HepG2 (cell line): ENCODE results near the gene SLC25A45. TPM values are rescaled to one million over a fixed set of nuclear protein-coding genes. Genes with fewer than 3 reads are reported as not detected.

Experiments
- AKAP8 ChIP-seq: sonication (generic); formaldehyde crosslinking; IDR thresholded peaks from 2 replicates; pipeline ENCODE4 v1.5.1; 2020; ENCODE audit warnings: mild to moderate bottlenecking, missing genetic modification reagents
- CHCHD3 ChIP-seq: sonication (generic); formaldehyde crosslinking; IDR thresholded peaks from 2 replicates; pipeline ENCODE4 v1.8.0; 2022; ENCODE audit warnings: mild to moderate bottlenecking, missing genetic modification reagents, moderate library complexity
- NFIC ChIP-seq: IDR thresholded peaks from 2 replicates; pipeline ENCODE4 v1.6.1; 2012; ENCODE audit warnings: mild to moderate bottlenecking, low read length, inconsistent platforms
- NR2F6 ChIP-seq, 2 experiments: IDR thresholded peaks; 2 replicates each; pipeline ENCODE4 v1.6.1; 2016; ENCODE audit warnings: antibody characterized with exemption in 1 of 2, mild to moderate bottlenecking in 1 of 2
- ONECUT2 ChIP-seq: sonication (generic); formaldehyde crosslinking; IDR thresholded peaks from 2 replicates; pipeline ENCODE4 v1.4.0; 2020; ENCODE audit warnings: missing genetic modification reagents
- ZBTB38 ChIP-seq: sonication (generic); formaldehyde crosslinking; IDR thresholded peaks from 2 replicates; pipeline ENCODE4 v1.5.1; 2020; ENCODE audit warnings: mild to moderate bottlenecking, missing genetic modification reagents
- ZFAT ChIP-seq: sonication (generic); formaldehyde crosslinking; conservative IDR thresholded peaks from 2 replicates; pipeline ENCODE4 v1.8.1; 2023; ENCODE audit warnings: missing genetic modification reagents, inconsistent platforms
- ZNF101 ChIP-seq: sonication (generic); formaldehyde crosslinking; IDR thresholded peaks from 2 replicates; pipeline ENCODE4 v1.4.0; 2020; ENCODE audit warnings: mild to moderate bottlenecking, low read depth, missing genetic modification reagents, borderline replicate concordance
- ZNF468 ChIP-seq: sonication (generic); formaldehyde crosslinking; IDR thresholded peaks from 2 replicates; pipeline ENCODE4 v1.8.0; 2022; ENCODE audit warnings: mild to moderate bottlenecking, moderate library complexity, missing genetic modification reagents
- ZNF652 ChIP-seq: IDR thresholded peaks from 2 replicates; pipeline ENCODE4 v1.6.1; 2016; ENCODE audit warnings: low read depth, borderline replicate concordance
- ZNF749 ChIP-seq: sonication (generic); formaldehyde crosslinking; IDR thresholded peaks from 2 replicates; pipeline ENCODE4 v1.8.0; 2022; ENCODE audit warnings: mild to moderate bottlenecking, missing genetic modification reagents, moderate library complexity, borderline replicate concordance
- ZNF775 ChIP-seq: sonication (generic); formaldehyde crosslinking; IDR thresholded peaks from 2 replicates; pipeline ENCODE4 v1.4.0; 2020; ENCODE audit warnings: missing genetic modification reagents, mild to moderate bottlenecking, moderate library complexity, borderline replicate concordance
- ZNF839 ChIP-seq: sonication (generic); formaldehyde crosslinking; IDR thresholded peaks from 2 replicates; pipeline ENCODE4 v1.4.0; 2020; ENCODE audit warnings: missing genetic modification reagents, mild to moderate bottlenecking, borderline replicate concordance
- ZNF883 ChIP-seq: sonication (generic); formaldehyde crosslinking; IDR thresholded peaks from 2 replicates; pipeline ENCODE4 v1.5.1; 2020; ENCODE audit warnings: mild to moderate bottlenecking, missing genetic modification reagents; ENCODE audit errors: not compliant biosample characterization
- polyA plus RNA-seq, 8 experiments: library from polyadenylated mRNA; depleted of rRNA in 3 of 8; stranded (reverse) in 7 of 8; unstranded in 1 of 8; fragments of >200 nt; fragmentation: Illumina TruSeq in 4 of 8; extraction: Trizol in 4 of 8; gene quantifications; 2 replicates each; pipeline versions ENCODE4 v1.2.1 to v1.2.3, GENCODE V29; 2011 to 2016; ENCODE audit warnings: low read depth in 4 of 8, missing spikeins in 1 of 8, mixed read lengths in 1 of 8; ENCODE audit not compliant: insufficient read depth in 1 of 8
- total RNA-seq, 5 experiments: library from RNA; depleted of rRNA; stranded (reverse); fragments of >200 nt; fragmentation: Illumina TruSeq; extraction: Trizol; gene quantifications; 2 replicates each; pipeline ENCODE4 v1.2.3, GENCODE V29; 2016; ENCODE audit warnings: low read depth in 1 of 5
- TF ChIP-seq, protein P1 (sequence below): sonication (generic); formaldehyde crosslinking; IDR thresholded peaks from 2 replicates; pipeline ENCODE4 v1.4.0; 2020; ENCODE audit warnings: missing genetic modification reagents, mild to moderate bottlenecking, borderline replicate concordance
- TF ChIP-seq, protein P2 (sequence below): sonication (generic); formaldehyde crosslinking; IDR thresholded peaks from 2 replicates; pipeline ENCODE4 v1.8.0; 2022; ENCODE audit warnings: missing genetic modification reagents, mild to moderate bottlenecking, borderline replicate concordance
- TF ChIP-seq, protein P3 (sequence below): sonication (generic); formaldehyde crosslinking; IDR thresholded peaks from 2 replicates; pipeline ENCODE4 v1.5.1; 2020; ENCODE audit warnings: mild to moderate bottlenecking, missing genetic modification reagents, borderline replicate concordance

Gene SLC25A45
- total and polyA plus RNA-seq, 2 of the 13 experiments (the other 11 are each of a cell fraction or from before 2014, with no cell fraction given): 1.2 to 3.4 TPM

DNA sequence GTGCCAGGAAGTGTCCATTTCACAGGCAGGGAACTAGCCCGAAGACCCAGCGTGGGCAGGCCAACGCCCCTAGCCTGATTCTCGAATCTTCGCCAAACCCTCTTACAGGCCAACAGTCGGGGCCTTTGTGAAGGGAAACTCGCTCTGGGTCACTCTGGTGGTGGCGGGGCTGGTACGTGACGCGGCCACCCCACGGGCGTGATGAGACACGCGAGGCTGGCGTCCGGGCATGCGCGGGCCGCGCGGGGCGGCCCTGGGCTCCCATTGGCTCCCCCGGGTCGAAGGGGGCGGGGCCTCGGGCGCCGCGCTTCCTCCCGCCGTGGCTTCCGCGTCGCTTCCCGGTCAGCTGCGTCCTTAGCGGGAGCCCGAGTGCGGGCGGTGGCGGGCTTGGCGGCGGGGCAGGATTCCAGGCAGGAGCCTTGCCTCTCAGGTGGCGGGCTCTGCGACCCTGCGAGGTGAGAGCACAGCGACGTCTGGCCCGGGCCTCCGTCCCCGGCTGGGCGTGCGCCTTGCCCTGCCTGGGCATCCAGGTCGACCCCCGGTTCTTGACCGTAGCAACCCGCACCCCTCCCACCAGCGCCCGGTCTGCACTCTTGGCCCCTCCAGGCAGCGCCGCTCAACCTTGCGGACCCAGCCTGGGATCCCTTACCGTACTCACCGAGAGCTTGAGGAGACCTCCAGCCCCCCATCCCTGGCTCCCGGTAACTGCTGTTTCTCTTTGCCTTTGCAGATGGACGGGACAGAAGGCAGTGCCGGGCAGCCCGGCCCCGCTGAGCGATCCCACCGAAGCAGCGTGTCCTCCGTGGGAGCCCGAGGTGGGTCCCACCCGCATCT, 4.1 kb upstream of the SLC25A45 start, which contains the start of gene FRMD8 (continued):
- TF ChIP-seq, protein P1, sequence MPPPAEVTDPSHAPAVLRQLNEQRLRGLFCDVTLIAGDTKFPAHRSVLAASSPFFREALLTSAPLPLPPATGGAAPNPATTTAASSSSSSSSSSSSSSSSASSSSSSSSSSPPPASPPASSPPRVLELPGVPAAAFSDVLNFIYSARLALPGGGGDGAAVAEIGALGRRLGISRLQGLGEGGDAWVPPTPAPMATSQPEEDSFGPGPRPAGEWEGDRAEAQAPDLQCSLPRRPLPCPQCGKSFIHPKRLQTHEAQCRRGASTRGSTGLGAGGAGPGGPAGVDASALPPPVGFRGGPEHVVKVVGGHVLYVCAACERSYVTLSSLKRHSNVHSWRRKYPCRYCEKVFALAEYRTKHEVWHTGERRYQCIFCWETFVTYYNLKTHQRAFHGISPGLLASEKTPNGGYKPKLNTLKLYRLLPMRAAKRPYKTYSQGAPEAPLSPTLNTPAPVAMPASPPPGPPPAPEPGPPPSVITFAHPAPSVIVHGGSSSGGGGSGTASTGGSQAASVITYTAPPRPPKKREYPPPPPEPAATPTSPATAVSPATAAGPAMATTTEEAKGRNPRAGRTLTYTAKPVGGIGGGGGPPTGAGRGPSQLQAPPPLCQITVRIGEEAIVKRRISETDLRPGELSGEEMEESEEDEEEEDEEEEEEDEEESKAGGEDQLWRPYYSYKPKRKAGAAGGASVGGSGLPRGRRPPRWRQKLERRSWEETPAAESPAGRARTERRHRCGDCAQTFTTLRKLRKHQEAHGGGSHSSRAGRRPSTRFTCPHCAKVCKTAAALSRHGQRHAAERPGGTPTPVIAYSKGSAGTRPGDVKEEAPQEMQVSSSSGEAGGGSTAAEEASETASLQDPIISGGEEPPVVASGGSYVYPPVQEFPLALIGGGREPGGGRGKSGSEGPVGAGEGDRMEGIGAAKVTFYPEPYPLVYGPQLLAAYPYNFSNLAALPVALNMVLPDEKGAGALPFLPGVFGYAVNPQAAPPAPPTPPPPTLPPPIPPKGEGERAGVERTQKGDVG: no peak
- TF ChIP-seq, protein P2, sequence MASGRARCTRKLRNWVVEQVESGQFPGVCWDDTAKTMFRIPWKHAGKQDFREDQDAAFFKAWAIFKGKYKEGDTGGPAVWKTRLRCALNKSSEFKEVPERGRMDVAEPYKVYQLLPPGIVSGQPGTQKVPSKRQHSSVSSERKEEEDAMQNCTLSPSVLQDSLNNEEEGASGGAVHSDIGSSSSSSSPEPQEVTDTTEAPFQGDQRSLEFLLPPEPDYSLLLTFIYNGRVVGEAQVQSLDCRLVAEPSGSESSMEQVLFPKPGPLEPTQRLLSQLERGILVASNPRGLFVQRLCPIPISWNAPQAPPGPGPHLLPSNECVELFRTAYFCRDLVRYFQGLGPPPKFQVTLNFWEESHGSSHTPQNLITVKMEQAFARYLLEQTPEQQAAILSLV (CRISPR knock-in tag): peak; percentile 78
- TF ChIP-seq ZNF749 (CRISPR knock-in tag) (peak; percentile 94), ZBTB38 (peak; percentile 46; the same call in 1 of the 2 replicates), AKAP8 (CRISPR knock-in tag) (peak; percentile 74; the same call in 1 of the 2 replicates), ZNF652 (no peak), ZFAT (CRISPR knock-in tag) (no peak), ZNF775 (CRISPR knock-in tag) (no peak), ONECUT2 (CRISPR knock-in tag) (no peak), NR2F6 (IDR thresholded peaks at IDR 0.05) (no peak), NR2F6 (CRISPR knock-in tag; IDR thresholded peaks at IDR 0.05) (no peak), NFIC (no peak), ZNF883 (CRISPR knock-in tag) (peak; percentile 86), ZNF101 (CRISPR knock-in tag) (0 out of 2 replicates have a peak, but pooled peaks have one; percentile 44), ZNF468 (CRISPR knock-in tag) (peak; percentile 86; the same call in 1 of the 2 replicates), CHCHD3 (CRISPR knock-in tag) (peak; percentile 72; the same call in 1 of the 2 replicates), ZNF839 (CRISPR knock-in tag) (0 out of 2 replicates have a peak, but pooled peaks have one; percentile 28)
- TF ChIP-seq, protein P3, sequence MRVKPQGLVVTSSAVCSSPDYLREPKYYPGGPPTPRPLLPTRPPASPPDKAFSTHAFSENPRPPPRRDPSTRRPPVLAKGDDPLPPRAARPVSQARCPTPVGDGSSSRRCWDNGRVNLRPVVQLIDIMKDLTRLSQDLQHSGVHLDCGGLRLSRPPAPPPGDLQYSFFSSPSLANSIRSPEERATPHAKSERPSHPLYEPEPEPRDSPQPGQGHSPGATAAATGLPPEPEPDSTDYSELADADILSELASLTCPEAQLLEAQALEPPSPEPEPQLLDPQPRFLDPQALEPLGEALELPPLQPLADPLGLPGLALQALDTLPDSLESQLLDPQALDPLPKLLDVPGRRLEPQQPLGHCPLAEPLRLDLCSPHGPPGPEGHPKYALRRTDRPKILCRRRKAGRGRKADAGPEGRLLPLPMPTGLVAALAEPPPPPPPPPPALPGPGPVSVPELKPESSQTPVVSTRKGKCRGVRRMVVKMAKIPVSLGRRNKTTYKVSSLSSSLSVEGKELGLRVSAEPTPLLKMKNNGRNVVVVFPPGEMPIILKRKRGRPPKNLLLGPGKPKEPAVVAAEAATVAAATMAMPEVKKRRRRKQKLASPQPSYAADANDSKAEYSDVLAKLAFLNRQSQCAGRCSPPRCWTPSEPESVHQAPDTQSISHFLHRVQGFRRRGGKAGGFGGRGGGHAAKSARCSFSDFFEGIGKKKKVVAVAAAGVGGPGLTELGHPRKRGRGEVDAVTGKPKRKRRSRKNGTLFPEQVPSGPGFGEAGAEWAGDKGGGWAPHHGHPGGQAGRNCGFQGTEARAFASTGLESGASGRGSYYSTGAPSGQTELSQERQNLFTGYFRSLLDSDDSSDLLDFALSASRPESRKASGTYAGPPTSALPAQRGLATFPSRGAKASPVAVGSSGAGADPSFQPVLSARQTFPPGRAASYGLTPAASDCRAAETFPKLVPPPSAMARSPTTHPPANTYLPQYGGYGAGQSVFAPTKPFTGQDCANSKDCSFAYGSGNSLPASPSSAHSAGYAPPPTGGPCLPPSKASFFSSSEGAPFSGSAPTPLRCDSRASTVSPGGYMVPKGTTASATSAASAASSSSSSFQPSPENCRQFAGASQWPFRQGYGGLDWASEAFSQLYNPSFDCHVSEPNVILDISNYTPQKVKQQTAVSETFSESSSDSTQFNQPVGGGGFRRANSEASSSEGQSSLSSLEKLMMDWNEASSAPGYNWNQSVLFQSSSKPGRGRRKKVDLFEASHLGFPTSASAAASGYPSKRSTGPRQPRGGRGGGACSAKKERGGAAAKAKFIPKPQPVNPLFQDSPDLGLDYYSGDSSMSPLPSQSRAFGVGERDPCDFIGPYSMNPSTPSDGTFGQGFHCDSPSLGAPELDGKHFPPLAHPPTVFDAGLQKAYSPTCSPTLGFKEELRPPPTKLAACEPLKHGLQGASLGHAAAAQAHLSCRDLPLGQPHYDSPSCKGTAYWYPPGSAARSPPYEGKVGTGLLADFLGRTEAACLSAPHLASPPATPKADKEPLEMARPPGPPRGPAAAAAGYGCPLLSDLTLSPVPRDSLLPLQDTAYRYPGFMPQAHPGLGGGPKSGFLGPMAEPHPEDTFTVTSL (CRISPR knock-in tag): no peak
